Right atrium auricular region (tissue), 2 donors: Measurements from ENCODE around the gene HEPACAM2. TPM values are rescaled to one million over a fixed set of nuclear protein-coding genes. Genes with fewer than 3 reads are reported as not detected.

Experiments
- DNase-seq: peaks from one replicate; pipeline ENCODE4 v3.0.0-alpha.2; 2019; ENCODE audit warnings: low spot score
- H3K27ac ChIP-seq, 2 donors: fragments of 200-600 bp; sonication (generic); 1 replicate in 1 of 2; 2 replicates in 1 of 2; pipeline ENCODE4 v1.5.1; 2016 to 2019
- H3K27me3 ChIP-seq, 2 donors: fragments of 200-600 bp; sonication (generic); one replicate each; pipeline versions ENCODE4 v1.5.1 to v1.6.0; 2017 to 2019
- H3K36me3 ChIP-seq: fragments of 200-600 bp; sonication (generic); one replicate; pipeline ENCODE4 v1.5.1; 2016
- H3K4me1 ChIP-seq, 2 donors: fragments of 200-600 bp; sonication (generic); one replicate each; pipeline versions ENCODE4 v1.5.1 to v1.6.0; 2017 to 2019
- H3K4me3 ChIP-seq, 2 donors: fragments of 200-600 bp; sonication (generic); 1 replicate in 1 of 2; 2 replicates in 1 of 2; pipeline ENCODE4 v1.5.1; 2017 to 2019; ENCODE audit warnings: mild to moderate bottlenecking in 1 of 2, moderate library complexity in 1 of 2
- H3K9me3 ChIP-seq, 2 donors: fragments of 200-600 bp; sonication (generic); one replicate each; pipeline ENCODE4 v1.5.1; 2019
- CTCF ChIP-seq, 2 donors: fragments of 200-600 bp; sonication (generic); IDR thresholded peaks; one replicate each; pipeline ENCODE4 v1.5.1; 2019; ENCODE audit warnings: antibody characterized with exemption in 2 of 2
- total RNA-seq, 2 donors: library from RNA; depleted of rRNA; stranded (reverse); fragments of >200 nt; gene quantifications; one replicate each; pipeline ENCODE4 v1.1.0, GENCODE V29; 2016

The HEPACAM2 gene
- total RNA-seq, 2 donors from 2014 or later: 0.22 TPM; not detected in 1

- Histone ChIP-seq H3K27me3 (no peaks in the 10 kb centered on the region), H3K4me3 (no peak overlapping the region), H3K9me3 (no peaks in the 10 kb centered on the region), H3K36me3 (no peaks in the 10 kb centered on the region), H3K4me1 (no peaks in the 10 kb centered on the region), H3K27ac (no peak overlapping the region)
- DNase-seq: no peak
- no peak for TF ChIP-seq CTCF (IDR thresholded peaks at IDR 0.05)
These were observed 22.8 kb downstream of the HEPACAM2 start for GRCh38 chr7:93203496-93203895.

- no peak for DNase-seq
- H3K4me1 ChIP-seq: no peaks in the 10 kb centered on the region
- H3K27ac ChIP-seq: no peak overlapping the region
- H3K9me3 ChIP-seq: no peaks in the 10 kb centered on the region
- no peaks in the 10 kb centered on the region for H3K27me3 ChIP-seq
- TF ChIP-seq CTCF (IDR thresholded peaks at IDR 0.05): no peak
- no peak overlapping the region for H3K4me3 ChIP-seq
- H3K36me3 ChIP-seq: no peaks in the 10 kb centered on the region
These were observed 23.5 kb downstream of the HEPACAM2 start for GRCh38 chr7:93202594-93203250.

GRCh38 chr7:93198472-93198871 lies 27.8 kb downstream of the HEPACAM2 start:
- Histone ChIP-seq H3K9me3 (no peaks in the 10 kb centered on the region), H3K4me1 (no peaks in the 10 kb centered on the region), H3K4me3 (no peak overlapping the region), H3K27ac (no peak overlapping the region), H3K36me3 (no peaks in the 10 kb centered on the region), H3K27me3 (no peaks in the 10 kb centered on the region)
- DNase-seq: no peak
- TF ChIP-seq CTCF (IDR thresholded peaks at IDR 0.05): no peak

- H3K27me3 ChIP-seq: no peaks in the 10 kb centered on the region
- H3K9me3 ChIP-seq: no peaks in the 10 kb centered on the region
- TF ChIP-seq CTCF (IDR thresholded peaks at IDR 0.05): no peak
- no peak overlapping the region for H3K4me3 ChIP-seq
- DNase-seq: no peak
- no peaks in the 10 kb centered on the region for H3K36me3 ChIP-seq
- no peaks in the 10 kb centered on the region for H3K4me1 ChIP-seq
- no peak overlapping the region for H3K27ac ChIP-seq
These were observed 29.9 kb downstream of the HEPACAM2 start for GRCh38 chr7:93196336-93196735.

GRCh38 chr7:93194386-93194785 lies 31.9 kb downstream of the HEPACAM2 start:
- H3K9me3 ChIP-seq: no peaks in the 10 kb centered on the region
- no peaks in the 10 kb centered on the region for H3K27me3 ChIP-seq
- H3K27ac ChIP-seq: no peak overlapping the region
- no peak for DNase-seq
- no peak for TF ChIP-seq CTCF (IDR thresholded peaks at IDR 0.05)
- H3K4me3 ChIP-seq: no peak overlapping the region
- H3K36me3 ChIP-seq: no peaks in the 10 kb centered on the region
- no peaks in the 10 kb centered on the region for H3K4me1 ChIP-seq
